Measurements from ENCODE around the gene CNTNAP2. TPM values are rescaled to one million over a fixed set of nuclear protein-coding genes. Genes with fewer than 3 reads are reported as not detected.

Gene CNTNAP2
- polyA plus RNA-seq (2013, experiment 1 of 2), result 51.5 TPM
- polyA plus RNA-seq (2013, experiment 2 of 2), result 47.9 TPM

GRCh38 chr7:146116521-146117222, at the start of gene CNTNAP2:
Gene CNTNAP2, plus strand, starts transcription at chr7:146116801. Its CDS starts 76 bp downstream, at chr7:146116877.
- Histone ChIP-seq H3K27ac (ENCODE audit: low read depth, low read length, severe bottlenecking) (peak within 1 kb of the TSS; percentile 71), H3K4me1 (ENCODE audit: control insufficient read depth, insufficient read depth, low read length, poor library complexity, severe bottlenecking) (peaks cover 6% of the 10 kb centered on the region), H3K9me3 (ENCODE audit: control insufficient read depth, low read length) (no peaks in the 10 kb centered on the region), H3K36me3 (ENCODE audit: control insufficient read depth, insufficient read depth, low read length) (no peaks in the 10 kb centered on the region), H3K4me3 (ENCODE audit: extremely low read depth, insufficient read depth, low read length, poor library complexity, severe bottlenecking) (peak within 1 kb of the TSS; percentile 52)
- 0 to 1% methylated on average over 31 of the region's 42 CpGs for WGBS, 2 experiments (ENCODE audit: insufficient coverage in 2 of 2)

GRCh38 chr7:146067880-146068279, 48.7 kb upstream of the CNTNAP2 start:
- H3K36me3 ChIP-seq (ENCODE audit: control insufficient read depth, insufficient read depth, low read length), result no peaks in the 10 kb centered on the region
- no peak overlapping the region for H3K4me3 ChIP-seq (ENCODE audit: extremely low read depth, insufficient read depth, low read length, poor library complexity, severe bottlenecking)
- no peak overlapping the region for H3K27ac ChIP-seq (ENCODE audit: low read depth, low read length, severe bottlenecking)
- H3K4me1 ChIP-seq (ENCODE audit: control insufficient read depth, insufficient read depth, low read length, poor library complexity, severe bottlenecking), result no peaks in the 10 kb centered on the region
- WGBS, 2 experiments (ENCODE audit: insufficient coverage in 2 of 2), result 100% methylated on average over 1 of the region's 3 CpGs
- no peaks in the 10 kb centered on the region for H3K9me3 ChIP-seq (ENCODE audit: control insufficient read depth, low read length)

- Histone ChIP-seq H3K36me3 (ENCODE audit: control insufficient read depth, insufficient read depth, low read length) (no peaks in the 10 kb centered on the region), H3K27ac (ENCODE audit: low read depth, low read length, severe bottlenecking) (no peak overlapping the region), H3K4me3 (ENCODE audit: extremely low read depth, insufficient read depth, low read length, poor library complexity, severe bottlenecking) (no peak overlapping the region), H3K9me3 (ENCODE audit: control insufficient read depth, low read length) (no peaks in the 10 kb centered on the region), H3K4me1 (ENCODE audit: control insufficient read depth, insufficient read depth, low read length, poor library complexity, severe bottlenecking) (no peaks in the 10 kb centered on the region)
- WGBS, 2 experiments (ENCODE audit: insufficient coverage in 2 of 2), result 75 to 88% methylated on average over 3 of the region's 6 CpGs
Observed at GRCh38 chr7:146074195-146074765, 42.3 kb upstream of the CNTNAP2 start.

GRCh38 chr7:146076344-146076743, 40.3 kb upstream of the CNTNAP2 start:
- no peaks in the 10 kb centered on the region for H3K4me1 ChIP-seq (ENCODE audit: control insufficient read depth, insufficient read depth, low read length, poor library complexity, severe bottlenecking)
- no peaks in the 10 kb centered on the region for H3K36me3 ChIP-seq (ENCODE audit: control insufficient read depth, insufficient read depth, low read length)
- H3K4me3 ChIP-seq (ENCODE audit: extremely low read depth, insufficient read depth, low read length, poor library complexity, severe bottlenecking), result no peak overlapping the region
- 73 to 100% methylated on average over 1 to 2 of the region's 2 CpGs for WGBS, 2 experiments (ENCODE audit: insufficient coverage in 2 of 2)
- no peaks in the 10 kb centered on the region for H3K9me3 ChIP-seq (ENCODE audit: control insufficient read depth, low read length)
- no peak overlapping the region for H3K27ac ChIP-seq (ENCODE audit: low read depth, low read length, severe bottlenecking)

- Histone ChIP-seq H3K4me1 (ENCODE audit: control insufficient read depth, insufficient read depth, low read length, poor library complexity, severe bottlenecking) (no peaks in the 10 kb centered on the region), H3K4me3 (ENCODE audit: extremely low read depth, insufficient read depth, low read length, poor library complexity, severe bottlenecking) (no peak overlapping the region), H3K36me3 (ENCODE audit: control insufficient read depth, insufficient read depth, low read length) (no peaks in the 10 kb centered on the region), H3K27ac (ENCODE audit: low read depth, low read length, severe bottlenecking) (no peak overlapping the region), H3K9me3 (ENCODE audit: control insufficient read depth, low read length) (no peaks in the 10 kb centered on the region)
- 83 to 91% methylated on average over 4 of the region's 6 CpGs for WGBS, 2 experiments (ENCODE audit: insufficient coverage in 2 of 2)
Observed at GRCh38 chr7:146084086-146084485, 32.5 kb upstream of the CNTNAP2 start.

GRCh38 chr7:146090023-146090645, 26.5 kb upstream of the CNTNAP2 start:
- WGBS, 2 experiments (ENCODE audit: insufficient coverage in 2 of 2), result 14% methylated on average over 1 of the region's 4 CpGs; no CpG with 5 or more reads in 1 of the 2 experiments
- Histone ChIP-seq H3K9me3 (ENCODE audit: control insufficient read depth, low read length) (no peaks in the 10 kb centered on the region), H3K27ac (ENCODE audit: low read depth, low read length, severe bottlenecking) (no peak overlapping the region), H3K4me3 (ENCODE audit: extremely low read depth, insufficient read depth, low read length, poor library complexity, severe bottlenecking) (no peak overlapping the region), H3K4me1 (ENCODE audit: control insufficient read depth, insufficient read depth, low read length, poor library complexity, severe bottlenecking) (no peaks in the 10 kb centered on the region), H3K36me3 (ENCODE audit: control insufficient read depth, insufficient read depth, low read length) (no peaks in the 10 kb centered on the region)

GRCh38 chr7:146094356-146094755, 22.2 kb upstream of the CNTNAP2 start:
- Histone ChIP-seq H3K36me3 (ENCODE audit: control insufficient read depth, insufficient read depth, low read length) (no peaks in the 10 kb centered on the region), H3K27ac (ENCODE audit: low read depth, low read length, severe bottlenecking) (no peak overlapping the region), H3K4me3 (ENCODE audit: extremely low read depth, insufficient read depth, low read length, poor library complexity, severe bottlenecking) (no peak overlapping the region), H3K9me3 (ENCODE audit: control insufficient read depth, low read length) (no peaks in the 10 kb centered on the region), H3K4me1 (ENCODE audit: control insufficient read depth, insufficient read depth, low read length, poor library complexity, severe bottlenecking) (no peaks in the 10 kb centered on the region)
- WGBS, 2 experiments (ENCODE audit: insufficient coverage in 2 of 2), result 83 to 96% methylated on average over 3 to 4 of the region's 4 CpGs

GRCh38 chr7:146096994-146097393, 19.6 kb upstream of the CNTNAP2 start:
- Histone ChIP-seq H3K4me1 (ENCODE audit: control insufficient read depth, insufficient read depth, low read length, poor library complexity, severe bottlenecking) (no peaks in the 10 kb centered on the region), H3K36me3 (ENCODE audit: control insufficient read depth, insufficient read depth, low read length) (no peaks in the 10 kb centered on the region), H3K27ac (ENCODE audit: low read depth, low read length, severe bottlenecking) (no peak overlapping the region), H3K9me3 (ENCODE audit: control insufficient read depth, low read length) (no peaks in the 10 kb centered on the region), H3K4me3 (ENCODE audit: extremely low read depth, insufficient read depth, low read length, poor library complexity, severe bottlenecking) (no peak overlapping the region)
- 63 to 74% methylated on average over 4 to 5 of the region's 5 CpGs for WGBS, 2 experiments (ENCODE audit: insufficient coverage in 2 of 2)

- Histone ChIP-seq H3K36me3 (ENCODE audit: control insufficient read depth, insufficient read depth, low read length) (no peaks in the 10 kb centered on the region), H3K9me3 (ENCODE audit: control insufficient read depth, low read length) (no peaks in the 10 kb centered on the region), H3K27ac (ENCODE audit: low read depth, low read length, severe bottlenecking) (no peak overlapping the region), H3K4me1 (ENCODE audit: control insufficient read depth, insufficient read depth, low read length, poor library complexity, severe bottlenecking) (no peaks in the 10 kb centered on the region), H3K4me3 (ENCODE audit: extremely low read depth, insufficient read depth, low read length, poor library complexity, severe bottlenecking) (no peak overlapping the region)
- 17% methylated on average over 1 of the region's 3 CpGs; no CpG with 5 or more reads in 1 of the 2 experiments for WGBS, 2 experiments (ENCODE audit: insufficient coverage in 2 of 2)
Observed at GRCh38 chr7:146106319-146106718, 10.3 kb upstream of the CNTNAP2 start.

GRCh38 chr7:146112755-146113154, 3.8 kb upstream of the CNTNAP2 start:
- WGBS, 2 experiments (ENCODE audit: insufficient coverage in 2 of 2), result 64 to 100% methylated on average over 1 of the region's 1 CpG
- Histone ChIP-seq H3K9me3 (ENCODE audit: control insufficient read depth, low read length) (no peaks in the 10 kb centered on the region), H3K4me1 (ENCODE audit: control insufficient read depth, insufficient read depth, low read length, poor library complexity, severe bottlenecking) (peaks cover 6% of the 10 kb centered on the region), H3K4me3 (ENCODE audit: extremely low read depth, insufficient read depth, low read length, poor library complexity, severe bottlenecking) (no peak overlapping the region), H3K27ac (ENCODE audit: low read depth, low read length, severe bottlenecking) (no peak overlapping the region), H3K36me3 (ENCODE audit: control insufficient read depth, insufficient read depth, low read length) (no peaks in the 10 kb centered on the region)

- Histone ChIP-seq H3K9me3 (ENCODE audit: control insufficient read depth, low read length) (no peaks in the 10 kb centered on the region), H3K4me3 (ENCODE audit: extremely low read depth, insufficient read depth, low read length, poor library complexity, severe bottlenecking) (peak overlapping the region; percentile 52), H3K36me3 (ENCODE audit: control insufficient read depth, insufficient read depth, low read length) (no peaks in the 10 kb centered on the region), H3K27ac (ENCODE audit: low read depth, low read length, severe bottlenecking) (no peak overlapping the region), H3K4me1 (ENCODE audit: control insufficient read depth, insufficient read depth, low read length, poor library complexity, severe bottlenecking) (peaks cover 6% of the 10 kb centered on the region)
- 0 to 16% methylated on average over 5 to 13 of the region's 15 CpGs for WGBS, 2 experiments (ENCODE audit: insufficient coverage in 2 of 2)
Observed at GRCh38 chr7:146115548-146115850, 1.1 kb upstream of the CNTNAP2 start.
